ENCODE results near the gene CDIP1.

Gene CDIP1

GRCh38 chr16:4539716-4540284 lies 1.2 kb upstream of the CDIP1 start:
- Histone ChIP-seq H3K27ac (replicated peaks) (no peak overlapping the region), H3K27me3 (ENCODE audit: insufficient read depth, poor library complexity, severe bottlenecking) (no peaks in the 10 kb centered on the region), H3K4me3 (replicated peaks; ENCODE audit: insufficient read depth, low read length) (no peak overlapping the region)
- no peak for DNase-seq (ENCODE audit: low read depth in 1 of 2, low spot score in 1 of 2)
- TF ChIP-seq, protein P1, sequence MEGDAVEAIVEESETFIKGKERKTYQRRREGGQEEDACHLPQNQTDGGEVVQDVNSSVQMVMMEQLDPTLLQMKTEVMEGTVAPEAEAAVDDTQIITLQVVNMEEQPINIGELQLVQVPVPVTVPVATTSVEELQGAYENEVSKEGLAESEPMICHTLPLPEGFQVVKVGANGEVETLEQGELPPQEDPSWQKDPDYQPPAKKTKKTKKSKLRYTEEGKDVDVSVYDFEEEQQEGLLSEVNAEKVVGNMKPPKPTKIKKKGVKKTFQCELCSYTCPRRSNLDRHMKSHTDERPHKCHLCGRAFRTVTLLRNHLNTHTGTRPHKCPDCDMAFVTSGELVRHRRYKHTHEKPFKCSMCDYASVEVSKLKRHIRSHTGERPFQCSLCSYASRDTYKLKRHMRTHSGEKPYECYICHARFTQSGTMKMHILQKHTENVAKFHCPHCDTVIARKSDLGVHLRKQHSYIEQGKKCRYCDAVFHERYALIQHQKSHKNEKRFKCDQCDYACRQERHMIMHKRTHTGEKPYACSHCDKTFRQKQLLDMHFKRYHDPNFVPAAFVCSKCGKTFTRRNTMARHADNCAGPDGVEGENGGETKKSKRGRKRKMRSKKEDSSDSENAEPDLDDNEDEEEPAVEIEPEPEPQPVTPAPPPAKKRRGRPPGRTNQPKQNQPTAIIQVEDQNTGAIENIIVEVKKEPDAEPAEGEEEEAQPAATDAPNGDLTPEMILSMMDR (IDR thresholded peaks at IDR 0.05; ENCODE audit: insufficient read depth, low read length), result no peak
- TF ChIP-seq GABPA (IDR thresholded peaks at IDR 0.05; ENCODE audit: low read depth) (no peak), POLR2AphosphoS5 (IDR thresholded peaks at IDR 0.05; ENCODE audit: low read depth) (no peak), SPI1 (IDR thresholded peaks at IDR 0.05; ENCODE audit: borderline replicate concordance, low read depth) (no peak), REST (IDR thresholded peaks at IDR 0.05; ENCODE audit: insufficient replicate concordance, low read depth) (no peak)

DNA sequence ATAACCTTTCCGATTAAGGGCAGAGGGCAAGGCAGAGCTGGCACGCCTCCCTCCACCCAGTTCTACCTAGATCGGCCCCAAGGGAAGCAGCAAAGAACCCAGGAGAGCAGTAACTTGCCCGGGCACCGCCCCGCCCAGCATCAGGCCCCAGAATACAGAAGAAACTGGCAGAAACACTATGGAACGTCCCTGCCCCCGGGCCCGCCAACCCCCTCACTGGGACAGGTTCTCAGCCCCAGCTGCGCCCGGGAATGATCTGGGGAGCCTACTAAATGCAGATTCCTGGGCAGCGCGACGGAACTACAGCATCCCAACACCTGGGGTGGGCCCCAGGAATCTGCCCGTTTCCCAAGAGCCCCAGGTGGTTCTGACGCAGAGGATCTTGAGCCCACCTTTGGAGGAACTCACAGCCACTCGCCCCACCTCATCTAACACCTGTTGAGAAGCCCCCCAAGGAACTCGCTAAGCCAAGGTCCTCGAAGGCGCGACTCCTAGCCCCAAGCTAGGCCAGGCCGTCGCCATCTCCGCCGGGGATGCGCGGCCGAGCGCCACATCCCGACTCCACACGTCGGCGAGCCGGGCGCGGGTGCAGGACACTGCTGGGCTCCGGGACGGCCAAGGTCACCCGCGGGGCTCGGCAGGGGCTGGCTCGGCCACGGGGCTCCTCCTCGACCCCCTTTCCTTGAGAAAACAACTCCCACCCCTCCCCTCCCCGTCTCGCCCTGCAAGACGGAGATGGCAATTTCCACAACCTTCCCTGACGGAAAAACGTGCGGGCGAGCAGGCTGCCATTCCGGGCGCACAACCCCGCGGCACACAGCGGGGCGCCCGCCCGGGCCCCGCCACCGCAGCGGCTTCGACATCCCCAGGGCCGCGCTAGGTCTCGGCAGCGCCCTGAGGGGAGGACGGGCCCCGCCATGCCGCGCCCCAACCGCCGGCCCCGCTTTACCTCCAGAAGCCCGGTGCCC lies 913 bp downstream of the CDIP1 start:
- Histone ChIP-seq H3K27ac (replicated peaks) (peak overlapping the region; percentile 64), H3K4me3 (replicated peaks; ENCODE audit: insufficient read depth, low read length) (peak overlapping the region; percentile 64), H3K27me3 (ENCODE audit: insufficient read depth, poor library complexity, severe bottlenecking) (no peaks in the 10 kb centered on the region)
- DNase-seq (ENCODE audit: low read depth in 1 of 2, low spot score in 1 of 2), result no peak
- TF ChIP-seq, protein P1 (IDR thresholded peaks at IDR 0.05; ENCODE audit: insufficient read depth, low read length), result no peak
- TF ChIP-seq SPI1 (IDR thresholded peaks at IDR 0.05; ENCODE audit: borderline replicate concordance, low read depth) (no peak), POLR2AphosphoS5 (IDR thresholded peaks at IDR 0.05; ENCODE audit: low read depth) (no peak), GABPA (IDR thresholded peaks at IDR 0.05; ENCODE audit: low read depth) (no peak), REST (IDR thresholded peaks at IDR 0.05; ENCODE audit: insufficient replicate concordance, low read depth) (no peak)

GRCh38 chr16:4536391-4537106 lies 2.0 kb downstream of the CDIP1 start:
- Histone ChIP-seq H3K4me3 (replicated peaks; ENCODE audit: insufficient read depth, low read length) (no peak overlapping the region), H3K27me3 (ENCODE audit: insufficient read depth, poor library complexity, severe bottlenecking) (no peaks in the 10 kb centered on the region), H3K27ac (replicated peaks) (no peak overlapping the region)
- TF ChIP-seq, protein P1 (IDR thresholded peaks at IDR 0.05; ENCODE audit: insufficient read depth, low read length), result no peak
- TF ChIP-seq POLR2AphosphoS5 (IDR thresholded peaks at IDR 0.05; ENCODE audit: low read depth) (no peak), SPI1 (IDR thresholded peaks at IDR 0.05; ENCODE audit: borderline replicate concordance, low read depth) (no peak), GABPA (IDR thresholded peaks at IDR 0.05; ENCODE audit: low read depth) (no peak), REST (IDR thresholded peaks at IDR 0.05; ENCODE audit: insufficient replicate concordance, low read depth) (no peak)
- no peak for DNase-seq (ENCODE audit: low read depth in 1 of 2, low spot score in 1 of 2)

All from HL-60 (cell line).